HG03442 (cell line): ENCODE data around the gene TRIM65.

Experiments
- ATAC-seq: cut with Tn5 transposase; IDR thresholded peaks from one replicate; pipeline ENCODE4 v1.9.1; 2021; ENCODE audit warnings: mild to moderate bottlenecking, moderate library complexity; ENCODE audit not compliant: unreplicated experiment

The TRIM65 gene

DNA sequence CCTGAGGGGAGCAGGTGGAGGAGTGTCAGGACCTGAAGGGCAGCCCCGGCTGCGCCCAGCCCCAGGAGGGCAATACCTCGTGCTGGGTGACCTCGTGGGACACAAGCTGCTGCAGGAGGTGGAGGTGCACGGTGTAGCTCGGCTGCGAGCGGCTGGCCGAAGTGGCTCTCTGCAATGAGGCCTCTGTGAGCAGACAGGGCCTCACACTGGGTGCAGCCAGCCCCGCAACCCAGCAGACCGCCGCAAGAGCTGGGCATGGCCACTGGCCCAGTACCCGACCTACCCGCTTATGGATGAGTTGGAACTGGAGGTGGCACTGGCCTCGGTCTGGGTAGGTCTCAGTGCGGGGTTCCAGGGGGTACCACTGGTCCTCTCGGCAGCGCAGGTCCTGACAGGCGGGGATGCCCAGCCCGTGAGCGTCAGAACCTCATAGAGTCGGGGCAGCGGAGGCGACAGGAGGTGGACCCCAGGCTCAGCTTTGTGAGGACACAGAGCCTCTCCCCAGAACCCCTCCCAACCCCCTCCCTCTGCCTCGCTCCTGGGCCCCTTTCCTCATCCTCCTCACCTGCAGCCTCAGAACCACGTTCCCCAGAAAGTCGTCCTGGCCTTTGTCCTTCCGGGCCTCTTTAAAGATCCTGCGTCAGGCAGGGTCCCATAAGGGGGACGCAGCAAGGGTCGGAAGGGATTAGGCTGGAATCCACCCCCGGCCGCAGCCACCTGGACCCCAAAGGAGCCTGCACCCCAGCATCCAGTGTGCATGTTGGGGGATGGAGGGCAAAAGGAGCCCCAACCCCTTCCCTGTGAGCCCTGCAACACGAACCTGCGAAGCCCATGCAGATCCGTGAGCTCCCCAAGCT lies 56.6 kb downstream of the TRIM65 start:
- ATAC-seq = no peak
